Natural killer cell (primary cell): ENCODE data around the gene ZNF521. TPM values are rescaled to one million over a fixed set of nuclear protein-coding genes. Genes with fewer than 3 reads are reported as not detected.

Experiments used
- ATAC-seq, 3 donors: fragments of 150-1000 bp in 2 of 3; fragments of 200-7000 bp in 1 of 3; cut with Tn5 transposase; 1 replicate in 1 of 3; 2 replicates in 2 of 3; pipeline ENCODE4 v1.10.0; 2021; ENCODE audit warnings: mild to moderate bottlenecking in 2 of 3, moderate library complexity in 2 of 3
- DNase-seq, 2 donors: peaks; one replicate each; pipeline versions ENCODE4 v3.0.0 to v3.0.0-alpha.2; 2013 to 2021; ENCODE audit warnings: mixed read lengths in 1 of 2
- H3K27ac ChIP-seq: one replicate; pipeline ENCODE4 v1.5.1; 2013; ENCODE audit warnings: mild to moderate bottlenecking, low read length
- H3K27me3 ChIP-seq: one replicate; pipeline ENCODE4 v1.6.1; 2013; ENCODE audit warnings: low read length; ENCODE audit not compliant: control insufficient read depth, insufficient read depth
- H3K36me3 ChIP-seq: one replicate; pipeline ENCODE4 v1.6.1; 2013; ENCODE audit warnings: low read length; ENCODE audit not compliant: control insufficient read depth, insufficient read depth
- H3K4me1 ChIP-seq: one replicate; pipeline ENCODE4 v1.6.1; 2013; ENCODE audit warnings: low read length; ENCODE audit not compliant: control insufficient read depth, insufficient read depth
- H3K4me3 ChIP-seq: one replicate; pipeline ENCODE4 v1.5.1; 2013; ENCODE audit warnings: low read length
- H3K9me3 ChIP-seq: one replicate; pipeline ENCODE4 v1.6.1; 2013; ENCODE audit warnings: low read length; ENCODE audit not compliant: control insufficient read depth, insufficient read depth
- H3K27ac Mint-ChIP-seq, 2 donors: one replicate each; pipeline ENCODE4 v1.8.0; 2022; ENCODE audit warnings: mild to moderate bottlenecking in 2 of 2, mixed read lengths in 2 of 2, moderate library complexity in 1 of 2
- H3K27me3 Mint-ChIP-seq, 2 donors: one replicate each; pipeline ENCODE4 v1.8.0; 2022; ENCODE audit warnings: low read depth in 2 of 2, mixed read lengths in 2 of 2
- H3K36me3 Mint-ChIP-seq: one replicate; pipeline ENCODE4 v1.8.0; 2022; ENCODE audit warnings: mixed read lengths
- H3K4me1 Mint-ChIP-seq, 2 donors: one replicate each; pipeline ENCODE4 v1.8.0; 2022; ENCODE audit warnings: mixed read lengths in 2 of 2
- H3K4me3 Mint-ChIP-seq: one replicate; pipeline ENCODE4 v1.8.0; 2022; ENCODE audit warnings: mild to moderate bottlenecking, moderate library complexity, mixed read lengths
- H3K9me3 Mint-ChIP-seq, 2 donors: one replicate each; pipeline ENCODE4 v1.8.0; 2022; ENCODE audit warnings: mixed read lengths in 2 of 2
- CTCF ChIP-seq: fragments of 200-600 bp; IDR thresholded peaks from one replicate; pipeline ENCODE4 v1.8.0; 2022; ENCODE audit warnings: antibody characterized with exemption
- WGBS: methylation state at CpG from one replicate; pipeline ENCODE4 v1.1.7; 2013; ENCODE audit warnings: missing lambda C conversion rate; ENCODE audit not compliant: insufficient coverage; 5-methylcytosine and 5-hydroxymethylcytosine counted together
- intact Hi-C: fragments of 100-400 bp; cut with micrococcal nuclease; formaldehyde crosslinking; loops from one replicate; pipeline ENCODE4 v1.14.2; 2022
- total RNA-seq, 4 donors: library from RNA; stranded (reverse); fragments of 120-200 nt in 1 of 4; gene quantifications; one replicate each; pipeline versions ENCODE4 v1.2.3 to v1.2.4, GENCODE V29; 2013 to 2022

The ZNF521 gene
- total RNA-seq, 3 donors from 2014 or later (not counting 1 experiment from before 2014, with no cell fraction given) = 0.19 to 3.5 (median 0.54) TPM

GRCh38 chr18:25233528-25234321 is 118.2 kb downstream of the ZNF521 start:
- Mint-ChIP-seq H3K27ac (no peak overlapping the region), H3K4me1 (peaks cover 4 to 6% of the 10 kb centered on the region in 2 donors), H3K9me3 (no peaks in the 10 kb centered on the region), H3K27me3 (peaks cover 0 to 3% of the 10 kb centered on the region in 2 donors), H3K4me3 (no peak overlapping the region), H3K36me3 (no peaks in the 10 kb centered on the region)
- no peak for DNase-seq
- ATAC-seq = no peak
- Histone ChIP-seq H3K4me3 (no peak overlapping the region), H3K4me1 (no peaks in the 10 kb centered on the region), H3K27ac (no peak overlapping the region), H3K36me3 (no peaks in the 10 kb centered on the region), H3K27me3 (no peaks in the 10 kb centered on the region), H3K9me3 (no peaks in the 10 kb centered on the region)
- WGBS = 51% methylated on average over 8 of the region's 12 CpGs
- no peak for TF ChIP-seq CTCF
- intact Hi-C loops = no loop called here

- Mint-ChIP-seq H3K9me3 (no peaks in the 10 kb centered on the region), H3K4me1 (peaks cover 4 to 6% of the 10 kb centered on the region in 2 donors)
- WGBS = 71% methylated on average over 5 of the region's 5 CpGs
These were observed 120.7 kb downstream of the ZNF521 start for GRCh38 chr18:25231327-25231691.

GRCh38 chr18:25230658-25231326 is 121.2 kb downstream of the ZNF521 start:
- Mint-ChIP-seq H3K9me3 (no peaks in the 10 kb centered on the region), H3K4me3 (no peak overlapping the region), H3K27me3 (peaks cover 0 to 7% of the 10 kb centered on the region in 2 donors), H3K27ac (no peak overlapping the region), H3K4me1 (peaks cover 4 to 6% of the 10 kb centered on the region in 2 donors), H3K36me3 (no peaks in the 10 kb centered on the region)
- no peaks in the 10 kb centered on the region for H3K36me3 ChIP-seq
- H3K4me1 ChIP-seq = no peaks in the 10 kb centered on the region
- H3K9me3 ChIP-seq = no peaks in the 10 kb centered on the region
- H3K27ac ChIP-seq = no peak overlapping the region
- WGBS = 35% methylated on average over 10 of the region's 10 CpGs
- H3K27me3 ChIP-seq = no peaks in the 10 kb centered on the region
- intact Hi-C loops = no loop called here
- TF ChIP-seq CTCF = no peak
- ATAC-seq = no peak
- DNase-seq = no peak
- H3K4me3 ChIP-seq = no peak overlapping the region

More at GRCh38 chr18:25231327-25231691, 120.7 kb downstream of the ZNF521 start:
- Histone ChIP-seq H3K4me1 (no peaks in the 10 kb centered on the region), H3K9me3 (no peaks in the 10 kb centered on the region), H3K27ac (no peak overlapping the region), H3K36me3 (no peaks in the 10 kb centered on the region), H3K27me3 (no peaks in the 10 kb centered on the region), H3K4me3 (no peak overlapping the region)
- intact Hi-C loops = no loop called here
- no peak for TF ChIP-seq CTCF
- no peak overlapping the region for H3K27ac Mint-ChIP-seq
- H3K27me3 Mint-ChIP-seq = peaks cover 0 to 7% of the 10 kb centered on the region in 2 donors
- H3K4me3 Mint-ChIP-seq = no peak overlapping the region
- DNase-seq = no peak
- no peak for ATAC-seq
- no peaks in the 10 kb centered on the region for H3K36me3 Mint-ChIP-seq
